GM19099 (cell line): ENCODE measurements around the gene HAP1.

Source experiments
- POLR2A ChIP-seq: IDR thresholded peaks from 3 replicates; pipeline ENCODE4 v1.6.1; 2011; ENCODE audit warnings: low read depth; ENCODE audit not compliant: insufficient read length; ENCODE audit errors: extremely low read depth

Gene HAP1

GRCh38 chr17:41688641-41689496 lies 45.6 kb downstream of the HAP1 start, which contains the start of gene EIF1:
TSS of gene EIF1 (plus strand) at chr17:41688885. CDS start at chr17:41689039, 154 bp downstream.
- TF ChIP-seq POLR2A: peak; percentile 100

- TF ChIP-seq POLR2A: no peak
Observed at GRCh38 chr17:41687828-41688640, 46.4 kb downstream of the HAP1 start.

GRCh38 chr17:41686281-41686680 lies 48.2 kb downstream of the HAP1 start:
- no peak for TF ChIP-seq POLR2A

- no peak for TF ChIP-seq POLR2A
Observed at GRCh38 chr17:41684035-41684434, 50.4 kb downstream of the HAP1 start.

- TF ChIP-seq POLR2A: no peak
Observed at GRCh38 chr17:41683441-41684007, 50.9 kb downstream of the HAP1 start.

GRCh38 chr17:41682631-41683030 lies 51.8 kb downstream of the HAP1 start:
- no peak for TF ChIP-seq POLR2A

- TF ChIP-seq POLR2A: no peak
Observed at GRCh38 chr17:41681776-41682175, 52.7 kb downstream of the HAP1 start.

- no peak for TF ChIP-seq POLR2A
Observed at GRCh38 chr17:41680426-41681040, 53.9 kb downstream of the HAP1 start.

- TF ChIP-seq POLR2A: no peak
Observed at GRCh38 chr17:41679740-41680425, 54.6 kb downstream of the HAP1 start.

GRCh38 chr17:41678907-41679739 lies 55.3 kb downstream of the HAP1 start:
- TF ChIP-seq POLR2A: no peak

GRCh38 chr17:41678411-41678906 lies 56.0 kb downstream of the HAP1 start:
- no peak for TF ChIP-seq POLR2A

GRCh38 chr17:41676058-41676419 lies 58.4 kb downstream of the HAP1 start:
- no peak for TF ChIP-seq POLR2A
